SK-N-MC (cell line): ENCODE results near the gene FILIP1.

Experiments
- EZH2 ChIP-seq: fragments of 200-600 bp; sonication (generic); IDR thresholded peaks from one replicate; pipeline ENCODE4 v1.6.1; 2017; ENCODE audit warnings: antibody characterized with exemption
- POLR2AphosphoS5 ChIP-seq: IDR thresholded peaks from 2 replicates; pipeline ENCODE4 v1.6.1; 2012; ENCODE audit warnings: mild to moderate bottlenecking, low read depth, low read length, borderline replicate concordance

DNA sequence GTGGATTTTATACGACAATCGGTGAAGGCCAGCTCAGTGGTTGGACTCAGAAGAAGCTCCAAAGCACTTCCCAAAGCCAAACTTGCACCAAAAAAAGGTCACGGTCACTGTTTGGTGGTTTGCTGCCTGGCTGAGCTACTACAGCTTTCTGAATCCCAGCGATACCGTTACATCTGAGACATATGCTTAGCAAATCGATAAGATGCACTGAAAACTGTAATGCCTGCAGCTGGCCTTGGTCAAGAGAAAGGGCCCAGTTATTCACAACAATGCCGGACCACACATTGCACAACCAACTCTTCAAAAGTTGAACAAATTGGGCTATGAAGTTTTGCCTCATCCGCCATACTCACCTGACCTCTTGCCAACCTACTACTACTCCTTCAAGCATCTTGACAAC is 70.2 kb downstream of the FILIP1 start:
- TF ChIP-seq POLR2AphosphoS5: no peak
- TF ChIP-seq EZH2: no peak
